T-helper 9 cell (primary cell): ENCODE results near the gene PRKCSH.
A peak's percentile ranks its signal among the peaks of the same experiment; 100 is the strongest.
"Not testable (repeated sequence)": the region's sequence is repeated elsewhere in the genome, so short reads cannot be mapped to it uniquely, and the experiment has no call there.

Experiments used
- DNase-seq: peaks from one replicate; pipeline ENCODE4 v3.0.0-alpha.2; 2020
- total RNA-seq, 2 donors: gene quantifications; one replicate each; lab custom pipeline; 2026; lab: John Stamatoyannopoulos, UW

Gene PRKCSH
- total RNA-seq: 147 to 149 reads per million in 2 donors

GRCh38 chr19:11435057-11435832 lies at the start of gene PRKCSH, which contains the start of gene ODAD3:
TSS of gene PRKCSH (plus strand) at chr19:11435635. CDS start at chr19:11436118, 483 bp downstream.
TSS of gene ODAD3 (minus strand) at chr19:11435121. CDS start at chr19:11435016, 105 bp downstream.
- DNase-seq: peak; percentile 92

GRCh38 chr19:11387162-11388034 lies 48.0 kb upstream of the PRKCSH start:
- no peak for DNase-seq

GRCh38 chr19:11390359-11390758 lies 45.1 kb upstream of the PRKCSH start:
- DNase-seq: no peak

GRCh38 chr19:11390933-11391680 lies 44.3 kb upstream of the PRKCSH start:
- no peak for DNase-seq

GRCh38 chr19:11397089-11397610 lies 38.3 kb upstream of the PRKCSH start:
- no peak for DNase-seq

- no peak for DNase-seq
These were observed 35.8 kb upstream of the PRKCSH start for GRCh38 chr19:11399667-11400066.

- no peak for DNase-seq
These were observed 34.6 kb upstream of the PRKCSH start for GRCh38 chr19:11400798-11401197.

GRCh38 chr19:11401808-11402543 lies 33.5 kb upstream of the PRKCSH start:
- DNase-seq: no peak

- no peak for DNase-seq
These were observed 30.7 kb upstream of the PRKCSH start for GRCh38 chr19:11404588-11405222.

- DNase-seq: no peak
These were observed 29.4 kb upstream of the PRKCSH start for GRCh38 chr19:11405846-11406643.

GRCh38 chr19:11406703-11407236 lies 28.7 kb upstream of the PRKCSH start:
- DNase-seq: not testable (repeated sequence)

- no peak for DNase-seq
These were observed 26.8 kb upstream of the PRKCSH start for GRCh38 chr19:11408591-11408990.

- DNase-seq: no peak
These were observed 24.8 kb upstream of the PRKCSH start for GRCh38 chr19:11410682-11411081.

GRCh38 chr19:11414544-11414943 lies 20.9 kb upstream of the PRKCSH start:
- no peak for DNase-seq

- no peak for DNase-seq
These were observed 18.9 kb upstream of the PRKCSH start for GRCh38 chr19:11416346-11417052.

- DNase-seq: no peak
These were observed 17.3 kb upstream of the PRKCSH start for GRCh38 chr19:11418094-11418548.

GRCh38 chr19:11418549-11419506 lies 16.6 kb upstream of the PRKCSH start, which contains the start of gene RGL3:
TSS of gene RGL3 (minus strand) at chr19:11419314. CDS start at chr19:11419278, 36 bp downstream.
- DNase-seq: no peak
